Naive B cell (primary cell): Measurements from ENCODE around the gene DUSP11. TPM values are rescaled to one million over a fixed set of nuclear protein-coding genes. Genes with fewer than 3 reads are reported as not detected.
"Not testable (repeated sequence)": the region's sequence is repeated elsewhere in the genome, so short reads cannot be mapped to it uniquely, and the experiment has no call there.

ENCODE experiments used
- ATAC-seq, 2 donors: fragments of 150-1000 bp; cut with Tn5 transposase; 2 replicates each; pipeline ENCODE4 v1.10.0; 2021; ENCODE audit warnings: low read depth in 2 of 2, mild to moderate bottlenecking in 2 of 2, moderate library complexity in 2 of 2
- DNase-seq: peaks from one replicate; pipeline ENCODE4 v3.0.0; 2022
- H3K27ac Mint-ChIP-seq, 6 donors: one replicate each; pipeline ENCODE4 v1.8.0; 2020 to 2022; ENCODE audit warnings: mild to moderate bottlenecking in 6 of 6, mixed read lengths in 6 of 6, moderate library complexity in 5 of 6, inconsistent platforms in 2 of 6
- H3K27me3 Mint-ChIP-seq, 3 donors: one replicate each; pipeline ENCODE4 v1.8.0; 2021 to 2022; ENCODE audit warnings: mixed read lengths in 3 of 3, mild to moderate bottlenecking in 1 of 3
- H3K36me3 Mint-ChIP-seq, 2 donors: one replicate each; pipeline ENCODE4 v1.8.0; 2020 to 2022; ENCODE audit warnings: mixed read lengths in 2 of 2, inconsistent platforms in 1 of 2, mild to moderate bottlenecking in 1 of 2
- H3K4me1 Mint-ChIP-seq, 3 donors: one replicate each; pipeline ENCODE4 v1.8.0; 2020 to 2022; ENCODE audit warnings: mixed read lengths in 3 of 3, inconsistent platforms in 1 of 3, mild to moderate bottlenecking in 1 of 3, moderate library complexity in 1 of 3
- H3K4me3 Mint-ChIP-seq, 8 donors: one replicate each; pipeline ENCODE4 v1.8.0; 2020 to 2022; ENCODE audit warnings: mild to moderate bottlenecking in 8 of 8, mixed read lengths in 8 of 8, moderate library complexity in 8 of 8, inconsistent platforms in 2 of 8
- H3K9me3 Mint-ChIP-seq, 7 donors: one replicate each; pipeline ENCODE4 v1.8.0; 2020 to 2022; ENCODE audit warnings: mixed read lengths in 7 of 7, mild to moderate bottlenecking in 5 of 7, inconsistent platforms in 2 of 7, moderate library complexity in 1 of 7
- polyA plus RNA-seq, 6 donors: library from polyadenylated mRNA; unstranded; fragments of 300-500 nt; fragmentation: Illumina TruSeq; gene quantifications; one replicate each; pipeline ENCODE4 v1.2.3, GENCODE V29; 2021; ENCODE audit warnings: low read depth in 6 of 6

DUSP11 gene
- polyA plus RNA-seq, 6 donors from 2014 or later: 46.2 to 67.3 (median 57.4) TPM

DNA sequence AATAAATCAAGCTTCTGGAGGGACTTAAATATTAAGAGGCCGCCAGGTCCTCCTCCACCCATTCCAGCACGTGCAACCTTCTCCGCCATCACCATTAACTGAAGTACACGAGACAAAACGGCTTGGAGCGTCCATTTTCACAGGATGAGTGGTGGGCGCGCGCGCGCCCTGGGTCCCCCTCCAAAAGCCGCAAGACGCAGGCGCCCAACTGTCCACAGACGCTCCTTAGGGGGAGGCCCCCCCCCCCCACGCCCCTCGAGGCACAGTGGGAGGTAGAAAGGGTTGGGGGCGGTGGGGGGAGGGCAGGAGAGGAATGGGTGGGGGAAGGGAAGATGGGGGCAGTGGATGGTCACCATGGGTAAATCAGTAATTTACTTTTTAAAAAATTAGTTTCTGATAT lies 38.4 kb upstream of the DUSP11 start:
- no peaks in the 10 kb centered on the region for H3K9me3 Mint-ChIP-seq
- H3K4me3 Mint-ChIP-seq: no peak overlapping the region
- H3K36me3 Mint-ChIP-seq: no peaks in the 10 kb centered on the region
- DNase-seq: no peak
- no peak overlapping the region for H3K27ac Mint-ChIP-seq
- H3K27me3 Mint-ChIP-seq: peaks cover 7 to 43% (median 39%) of the 10 kb centered on the region in 3 donors
- ATAC-seq: no peak
- peaks cover 0 to 4% (median 0%) of the 10 kb centered on the region in 3 donors for H3K4me1 Mint-ChIP-seq

DNA sequence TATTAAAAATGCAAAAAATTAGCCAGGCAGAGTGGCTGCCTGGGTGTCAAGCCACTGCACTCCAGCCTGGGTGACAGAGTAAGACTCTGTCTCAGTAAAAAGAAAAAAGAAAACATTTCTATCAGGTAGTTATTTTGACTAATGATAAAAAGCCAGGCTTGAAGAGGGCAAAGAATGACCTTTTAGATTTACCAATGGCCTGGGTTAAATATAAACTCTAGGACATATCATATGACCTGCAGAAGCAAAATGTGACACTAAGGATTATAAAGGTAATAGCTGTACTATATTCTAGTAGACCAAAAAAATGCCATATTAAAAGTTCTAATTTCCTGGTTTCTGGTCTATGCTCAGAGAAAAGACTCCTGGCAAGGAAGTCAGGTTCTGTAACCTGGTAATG lies 32.7 kb upstream of the DUSP11 start:
- H3K9me3 Mint-ChIP-seq: no peaks in the 10 kb centered on the region

DNA sequence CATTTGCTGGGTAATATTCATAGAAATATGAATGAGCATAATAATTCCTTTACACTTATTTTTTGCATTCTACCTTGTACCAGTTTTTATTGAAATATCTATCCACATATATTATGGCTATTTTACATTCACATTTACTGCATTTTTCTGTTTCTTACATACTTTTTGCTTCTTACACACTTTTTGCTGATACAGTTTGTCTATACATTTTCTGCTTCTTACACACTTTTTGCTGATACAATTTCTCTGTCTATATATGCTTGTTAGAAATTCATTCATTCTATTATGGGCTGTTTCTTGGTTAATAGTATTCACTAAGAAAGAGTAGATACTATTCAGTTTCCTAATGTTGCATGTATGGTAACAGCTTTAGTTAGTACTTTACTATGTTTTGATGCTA lies 32.0 kb upstream of the DUSP11 start:
- H3K9me3 Mint-ChIP-seq: no peaks in the 10 kb centered on the region
- ATAC-seq (no peak), DNase-seq (no peak)
- no peak overlapping the region for H3K4me3 Mint-ChIP-seq
- no peak overlapping the region for H3K27ac Mint-ChIP-seq
- H3K36me3 Mint-ChIP-seq: no peaks in the 10 kb centered on the region
- peaks cover 11 to 43% (median 37%) of the 10 kb centered on the region in 3 donors for H3K27me3 Mint-ChIP-seq
- H3K4me1 Mint-ChIP-seq: no peaks in the 10 kb centered on the region

More for the DNA sequence above, 32.7 kb upstream of the DUSP11 start:
- Mint-ChIP-seq H3K36me3 (no peaks in the 10 kb centered on the region), H3K4me3 (no peak overlapping the region), H3K4me1 (no peaks in the 10 kb centered on the region), H3K27ac (no peak overlapping the region), H3K27me3 (peaks cover 12 to 49% (median 45%) of the 10 kb centered on the region in 3 donors)
- DNase-seq (no peak), ATAC-seq (no peak)

DNA sequence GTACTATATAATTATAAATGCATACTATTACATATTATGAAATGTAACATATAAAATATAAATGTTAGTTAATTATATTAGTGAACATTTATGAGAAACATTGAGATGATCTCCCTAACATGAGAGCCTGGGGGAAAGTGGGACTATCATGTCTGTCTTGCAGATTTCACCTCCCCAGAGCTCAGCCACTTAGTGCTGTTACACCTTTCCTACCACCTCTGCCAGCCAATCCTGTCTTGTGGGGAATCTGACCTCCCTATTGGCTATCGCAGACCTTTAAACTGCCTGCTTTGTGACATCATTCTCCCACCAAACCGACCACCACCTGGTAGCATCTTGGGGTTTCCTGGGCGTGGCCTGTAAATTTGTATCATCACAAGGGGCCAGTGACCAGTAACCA lies 4.0 kb upstream of the DUSP11 start, which contains the start of gene C2orf78:
TSS of gene C2orf78 (plus strand) at position 301 of the 400 bp plus-strand sequence. CDS start 127 bp downstream, outside the sequence.
- not testable (repeated sequence) for H3K4me3 Mint-ChIP-seq, H3K36me3 Mint-ChIP-seq, H3K9me3 Mint-ChIP-seq, DNase-seq, ATAC-seq, H3K27ac Mint-ChIP-seq
- Mint-ChIP-seq H3K27me3 (peaks cover 10 to 14% (median 11%) of the 10 kb centered on the region in 3 donors), H3K4me1 (peaks cover 8 to 17% (median 10%) of the 10 kb centered on the region in 3 donors)

DNA sequence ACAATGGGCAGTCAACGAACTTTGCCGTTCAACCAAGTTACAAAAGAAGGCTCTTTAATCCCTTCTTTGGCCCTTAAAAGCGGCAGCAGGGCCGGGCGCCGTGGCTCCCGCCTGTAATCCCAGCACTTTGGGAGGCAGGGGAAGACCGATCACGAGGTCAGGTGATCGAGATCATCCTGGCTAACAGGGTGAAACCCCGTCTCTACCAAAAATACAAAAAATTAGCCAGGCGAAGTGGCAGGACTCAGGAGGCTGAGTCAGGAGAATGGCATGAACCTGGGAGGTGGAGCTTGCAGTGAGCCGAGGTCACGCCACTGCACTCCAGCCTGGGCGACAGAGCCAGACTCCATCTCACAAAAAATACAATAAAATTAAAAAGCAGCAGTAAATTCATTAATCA lies 3.5 kb upstream of the DUSP11 start:
- H3K27me3 Mint-ChIP-seq: peaks cover 10 to 14% (median 11%) of the 10 kb centered on the region in 3 donors
- DNase-seq, H3K4me3 Mint-ChIP-seq, H3K27ac Mint-ChIP-seq, H3K9me3 Mint-ChIP-seq, ATAC-seq, H3K36me3 Mint-ChIP-seq: not testable (repeated sequence)
- peaks cover 12 to 22% (median 13%) of the 10 kb centered on the region in 3 donors for H3K4me1 Mint-ChIP-seq

DNA sequence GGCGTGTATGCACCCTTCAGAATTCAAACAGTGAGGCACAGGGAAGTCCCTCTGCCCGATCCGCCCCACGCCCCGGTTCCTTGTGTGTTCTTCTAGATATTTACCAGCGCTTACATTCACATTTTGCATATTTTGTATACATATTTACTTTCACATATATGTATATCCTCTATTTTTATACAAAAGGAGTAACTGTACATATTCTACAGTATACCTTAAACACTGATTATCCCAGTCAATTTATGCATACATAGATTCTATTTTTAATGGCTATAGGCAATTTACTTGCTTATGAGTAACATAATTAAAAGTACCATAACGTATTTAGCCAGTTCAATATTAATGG lies 307 bp upstream of the DUSP11 start:
- ATAC-seq: no peak
- no peaks in the 10 kb centered on the region for H3K9me3 Mint-ChIP-seq
- H3K4me3 Mint-ChIP-seq: peak overlapping the region; percentile 93 to 99 (median 98)
- H3K27ac Mint-ChIP-seq: peak overlapping the region; percentile 97 to 99 (median 99)
- no peak for DNase-seq
- peaks cover 16 to 42% (median 17%) of the 10 kb centered on the region in 3 donors for H3K4me1 Mint-ChIP-seq
- H3K36me3 Mint-ChIP-seq: peaks cover 0 to 15% of the 10 kb centered on the region in 2 donors
- H3K27me3 Mint-ChIP-seq: peaks cover 7 to 11% (median 10%) of the 10 kb centered on the region in 3 donors

DNA sequence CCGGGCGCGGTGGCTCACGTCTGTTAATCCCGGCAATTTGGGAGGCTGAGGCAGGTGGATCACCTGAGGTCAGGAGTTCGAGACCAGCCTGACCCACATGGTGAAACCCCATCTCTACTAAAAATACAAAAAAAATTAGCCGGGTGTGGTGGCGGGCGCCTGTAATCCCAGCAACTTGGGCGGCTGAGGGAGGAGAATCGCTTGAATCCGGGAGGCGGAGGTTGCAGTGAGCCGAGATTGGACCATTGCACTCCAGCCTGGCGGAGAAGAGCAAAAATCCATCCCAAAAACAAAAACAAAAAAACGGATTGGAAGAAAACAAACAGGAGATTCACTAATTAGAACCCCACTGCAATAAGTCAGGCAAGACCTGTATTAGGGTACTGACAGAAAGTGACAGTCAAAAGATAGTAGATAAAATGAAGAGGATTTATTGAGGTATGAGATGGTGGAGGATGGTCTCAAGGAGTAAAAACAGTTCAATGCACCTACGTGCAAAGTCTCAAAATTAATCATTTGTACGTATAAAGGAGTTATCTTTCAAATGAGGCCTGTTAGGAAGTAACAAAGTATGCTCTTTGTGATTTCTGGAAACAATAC lies 936 bp downstream of the DUSP11 start:
- not testable (repeated sequence) for ATAC-seq, DNase-seq, H3K9me3 Mint-ChIP-seq
- H3K27me3 Mint-ChIP-seq: peaks cover 7 to 11% (median 10%) of the 10 kb centered on the region in 3 donors
- H3K36me3 Mint-ChIP-seq: peaks cover 8 to 26% of the 10 kb centered on the region in 2 donors
- H3K4me3 Mint-ChIP-seq: peak overlapping the region; percentile 93 to 99 (median 98)
- peaks cover 16 to 42% (median 17%) of the 10 kb centered on the region in 3 donors for H3K4me1 Mint-ChIP-seq
- peak overlapping the region; percentile 97 to 99 (median 99) for H3K27ac Mint-ChIP-seq

DNA sequence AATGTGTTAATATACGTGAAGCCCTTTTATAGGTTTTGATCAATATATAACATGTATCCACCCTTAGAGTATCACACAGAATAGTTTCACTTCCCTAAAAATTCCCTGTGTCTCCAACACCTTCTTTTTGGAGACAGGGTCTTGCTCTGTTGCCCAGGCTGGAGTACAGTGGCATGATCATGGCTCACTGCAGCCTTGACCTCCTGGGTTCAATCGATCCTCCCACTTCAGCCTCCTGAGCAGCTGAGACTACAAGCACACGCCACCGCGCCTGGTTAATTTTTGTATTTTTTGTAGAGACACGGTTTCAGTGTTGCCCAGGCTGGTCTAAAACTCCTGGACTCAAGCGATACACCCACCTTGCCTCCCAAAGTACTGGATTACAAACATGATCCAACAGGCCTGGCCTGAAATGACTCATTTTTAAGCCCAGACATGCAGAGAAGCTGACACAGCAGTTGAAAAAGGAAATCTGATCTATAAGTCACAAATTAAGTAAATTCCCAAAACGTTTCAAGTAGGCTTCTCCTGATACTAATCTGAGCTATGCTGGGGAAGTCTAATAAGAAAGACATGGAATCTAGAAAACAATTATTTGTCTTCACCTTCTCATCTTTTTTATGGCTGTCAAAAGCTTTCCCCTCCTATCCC lies 2.9 kb downstream of the DUSP11 start:
- ATAC-seq: no peak
- Mint-ChIP-seq H3K27me3 (no peaks in the 10 kb centered on the region), H3K4me3 (peak overlapping the region in 2 of 8 donors; percentile 65 to 93), H3K9me3 (no peaks in the 10 kb centered on the region), H3K4me1 (peaks cover 16 to 42% (median 17%) of the 10 kb centered on the region in 3 donors), H3K27ac (peak overlapping the region in 1 of 6 donors; percentile 66), H3K36me3 (peaks cover 10 to 35% of the 10 kb centered on the region in 2 donors)
- peak; percentile 2 for DNase-seq

DNA sequence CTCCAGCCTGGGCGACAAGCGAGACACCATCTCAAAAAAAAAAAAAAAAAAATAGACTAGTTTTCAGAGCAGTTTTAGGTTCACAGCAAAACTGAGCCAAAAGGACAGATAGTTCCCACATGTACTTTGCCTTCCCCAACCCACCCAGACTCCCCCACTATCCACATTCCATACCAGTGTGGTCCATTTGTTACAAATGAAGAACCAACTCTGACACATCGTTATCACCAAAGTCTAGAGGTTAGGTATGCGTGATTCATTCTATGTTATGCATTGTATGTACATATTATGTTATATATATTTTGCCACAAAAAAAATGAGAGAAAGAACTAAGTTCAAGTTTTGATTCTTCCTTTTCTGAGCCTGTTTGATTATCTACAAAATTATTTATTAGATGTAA lies 3.5 kb downstream of the DUSP11 start:
- ATAC-seq (no peak), DNase-seq (no peak)
- no peaks in the 10 kb centered on the region for H3K27me3 Mint-ChIP-seq
- peaks cover 10 to 37% of the 10 kb centered on the region in 2 donors for H3K36me3 Mint-ChIP-seq
- H3K9me3 Mint-ChIP-seq: no peaks in the 10 kb centered on the region
- H3K4me1 Mint-ChIP-seq: peaks cover 16 to 42% (median 17%) of the 10 kb centered on the region in 3 donors
- no peak overlapping the region for H3K27ac Mint-ChIP-seq
- peak overlapping the region in 1 of 8 donors; percentile 93 for H3K4me3 Mint-ChIP-seq

DNA sequence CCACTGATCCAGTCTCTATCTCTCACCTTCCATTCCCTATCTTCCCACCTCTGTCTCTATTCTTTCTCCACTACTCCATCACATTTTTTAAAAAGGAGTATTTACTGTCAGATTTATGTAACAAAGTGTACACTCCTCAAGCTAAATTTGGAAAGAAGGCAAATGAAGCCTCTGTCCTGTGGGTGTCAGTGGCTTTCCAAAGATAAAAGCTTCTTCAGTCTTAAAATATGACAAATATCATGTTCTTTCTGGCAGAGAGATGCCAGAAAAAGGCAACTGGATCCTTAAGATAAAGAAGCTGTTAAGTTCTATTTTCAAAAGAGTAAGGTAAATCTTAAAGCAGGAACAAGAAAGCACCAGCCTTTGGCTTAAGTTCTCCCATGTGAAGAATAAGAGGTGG lies 7.1 kb downstream of the DUSP11 start:
- Mint-ChIP-seq H3K27ac (peak overlapping the region in 1 of 6 donors; percentile 16), H3K9me3 (no peaks in the 10 kb centered on the region), H3K27me3 (no peaks in the 10 kb centered on the region), H3K4me1 (peaks cover 13 to 16% (median 14%) of the 10 kb centered on the region in 3 donors), H3K36me3 (peaks cover 27 to 49% of the 10 kb centered on the region in 2 donors), H3K4me3 (no peak overlapping the region)
- ATAC-seq (no peak), DNase-seq (no peak)

DNA sequence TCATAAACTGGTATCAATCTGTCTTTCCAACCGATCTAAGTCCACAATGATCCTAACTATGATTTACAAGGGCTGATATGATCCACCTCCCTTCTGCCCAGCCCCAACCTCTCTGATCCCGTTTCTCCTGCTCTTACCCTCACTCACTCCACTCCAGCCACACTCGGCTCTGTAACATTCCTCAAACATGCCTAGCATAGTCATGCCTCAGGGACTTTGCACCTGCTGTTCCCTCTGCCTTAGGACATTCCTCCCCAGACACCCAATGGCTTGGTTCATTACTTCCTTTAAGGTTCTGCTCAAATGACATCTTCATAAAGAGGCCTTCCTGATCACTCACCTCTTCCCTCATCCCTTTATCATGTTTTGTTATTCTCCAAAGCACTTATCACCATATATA lies 9.2 kb downstream of the DUSP11 start:
- Mint-ChIP-seq H3K4me1 (peaks cover under 1 to 17% (median 16%) of the 10 kb centered on the region in 3 donors), H3K27me3 (no peaks in the 10 kb centered on the region), H3K9me3 (no peaks in the 10 kb centered on the region), H3K4me3 (no peak overlapping the region), H3K36me3 (peaks cover 43 to 50% of the 10 kb centered on the region in 2 donors), H3K27ac (no peak overlapping the region)
- DNase-seq (no peak), ATAC-seq (no peak)

DNA sequence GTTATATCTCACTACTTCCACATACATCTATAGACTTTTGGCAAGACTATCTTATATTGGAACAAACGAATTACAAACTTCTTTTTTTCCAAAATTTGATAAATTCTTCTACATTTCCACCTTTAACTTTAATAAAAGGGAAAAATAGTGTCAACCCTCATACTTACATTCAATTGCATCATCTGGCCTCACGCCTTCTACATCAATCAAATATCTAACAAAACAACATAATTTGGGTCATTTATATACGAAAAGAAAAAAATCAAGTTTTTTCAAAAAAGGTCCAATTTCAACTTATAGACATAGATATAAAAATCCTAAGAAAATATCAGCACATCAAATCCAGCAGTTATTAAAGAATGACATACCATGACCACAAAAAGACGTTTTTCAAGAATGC lies 12.9 kb downstream of the DUSP11 start:
- DNase-seq (no peak), ATAC-seq (no peak)
- Mint-ChIP-seq H3K27ac (no peak overlapping the region), H3K27me3 (no peaks in the 10 kb centered on the region), H3K36me3 (peaks cover 39 to 41% of the 10 kb centered on the region in 2 donors), H3K9me3 (no peaks in the 10 kb centered on the region), H3K4me1 (peaks cover 0 to 20% (median 16%) of the 10 kb centered on the region in 3 donors), H3K4me3 (no peak overlapping the region)

DNA sequence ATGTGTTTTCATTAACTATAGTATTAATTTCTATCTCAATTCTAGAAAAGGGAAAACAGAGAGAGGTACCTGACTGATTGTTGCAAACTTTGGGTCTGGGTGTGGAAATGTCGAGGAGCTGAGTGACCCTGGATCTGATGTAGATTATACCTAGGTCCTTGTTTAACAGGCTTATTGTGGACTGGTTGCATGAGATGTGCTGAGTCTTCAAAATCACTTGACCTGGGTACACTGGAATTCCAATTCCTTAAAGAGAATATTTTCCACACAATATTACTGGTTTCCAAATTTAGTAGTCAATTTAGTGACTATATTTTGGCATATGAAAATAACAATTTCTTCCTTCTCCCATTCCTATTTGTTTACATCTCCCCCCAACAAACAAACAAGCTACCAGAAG lies 13.6 kb downstream of the DUSP11 start:
- Mint-ChIP-seq H3K27me3 (no peaks in the 10 kb centered on the region), H3K27ac (no peak overlapping the region)
- no peak for ATAC-seq

DNA sequence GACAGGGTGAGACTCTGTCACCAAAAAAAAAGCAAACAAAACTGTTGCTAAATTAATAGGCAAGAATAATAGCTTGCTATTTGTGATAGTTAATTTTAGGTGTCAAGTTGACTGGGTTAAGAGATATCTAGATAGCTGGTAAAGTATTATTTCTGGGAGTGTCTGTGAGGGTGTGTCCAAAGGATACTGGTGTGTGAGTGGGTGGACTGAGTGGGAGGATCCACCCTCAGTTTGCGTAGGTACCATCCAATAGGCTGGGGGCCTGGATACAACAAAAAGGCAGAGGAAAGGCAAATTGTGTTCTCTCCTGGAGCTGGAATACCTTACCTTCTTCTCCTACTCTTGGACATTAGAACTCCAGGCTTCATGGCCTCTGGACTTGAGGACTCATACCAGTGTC lies 15.0 kb downstream of the DUSP11 start:
- H3K36me3 Mint-ChIP-seq: peaks cover 29 to 32% of the 10 kb centered on the region in 2 donors
- DNase-seq (no peak), ATAC-seq (no peak)
- no peaks in the 10 kb centered on the region for H3K9me3 Mint-ChIP-seq
- peaks cover 0 to 11% (median 9%) of the 10 kb centered on the region in 3 donors for H3K4me1 Mint-ChIP-seq
- H3K27ac Mint-ChIP-seq: peak overlapping the region in 2 of 6 donors; percentile 15 to 30
- H3K27me3 Mint-ChIP-seq: no peaks in the 10 kb centered on the region
- H3K4me3 Mint-ChIP-seq: no peak overlapping the region

More for the DNA sequence above, 13.6 kb downstream of the DUSP11 start:
- DNase-seq: no peak
- Mint-ChIP-seq H3K4me3 (no peak overlapping the region), H3K9me3 (no peaks in the 10 kb centered on the region), H3K36me3 (peaks cover 37 to 40% of the 10 kb centered on the region in 2 donors), H3K4me1 (peaks cover 0 to 20% (median 16%) of the 10 kb centered on the region in 3 donors)
